ENCODE results near the gene C16orf74. TPM values are rescaled to one million over a fixed set of nuclear protein-coding genes. Genes with fewer than 3 reads are reported as not detected.

C16orf74 gene
- total and polyA plus RNA-seq, 2 of the 8 experiments (the other 6 are each of a cell fraction or from before 2014, with no cell fraction given), result 7.3 to 9.3 TPM

- TF ChIP-seq E2F6 (IDR thresholded peaks at IDR 0.05) (no peak), CEBPB (IDR thresholded peaks at IDR 0.05; ENCODE audit: low read depth, low read length) (no peak)
Measured at GRCh38 chr16:85761861-85762260, 11.0 kb upstream of the C16orf74 start (continued).
